Sigmoid colon (tissue), 3 donors: Measurements from ENCODE around the gene SNTA1.

Experiments
- CTCF ChIP-seq, 4 experiments: fragments of 450-650 bp in 3 of 4; fragments of 200-600 bp in 1 of 4; IDR thresholded peaks; one replicate each; pipeline ENCODE4 v1.5.1; 2016 to 2019; ENCODE audit warnings: antibody characterized with exemption in 4 of 4, mild to moderate bottlenecking in 3 of 4, moderate library complexity in 2 of 4
- POLR2A ChIP-seq, 2 donors: fragments of 450-650 bp; IDR thresholded peaks; one replicate each; pipeline ENCODE4 v1.6.1; 2016; ENCODE audit warnings: antibody characterized with exemption in 2 of 2, mild to moderate bottlenecking in 2 of 2, moderate library complexity in 2 of 2

- TF ChIP-seq CTCF (IDR thresholded peaks at IDR 0.05) (no peak), POLR2A (IDR thresholded peaks at IDR 0.05) (no peak)
These were observed 41.6 kb downstream of the SNTA1 start for GRCh38 chr20:33401921-33402369.
